Gastroesophageal sphincter (tissue), 3 donors: Measurements from ENCODE around the gene SLC35E2B.

Experiments used
- POLR2A ChIP-seq, 2 donors: fragments of 450-650 bp; IDR thresholded peaks; one replicate each; pipeline ENCODE4 v1.6.1; 2017; ENCODE audit warnings: antibody characterized with exemption in 2 of 2, mild to moderate bottlenecking in 2 of 2, moderate library complexity in 1 of 2
- TF ChIP-seq, protein P1 (sequence below), 4 experiments: fragments of 200-600 bp in 2 of 4; fragments of 450-650 bp in 2 of 4; sonication (generic) in 1 of 4; IDR thresholded peaks; one replicate each; pipeline ENCODE4 v1.5.1; 2017 to 2019; ENCODE audit warnings: antibody characterized with exemption in 4 of 4, mild to moderate bottlenecking in 2 of 4, moderate library complexity in 2 of 4

DNA sequence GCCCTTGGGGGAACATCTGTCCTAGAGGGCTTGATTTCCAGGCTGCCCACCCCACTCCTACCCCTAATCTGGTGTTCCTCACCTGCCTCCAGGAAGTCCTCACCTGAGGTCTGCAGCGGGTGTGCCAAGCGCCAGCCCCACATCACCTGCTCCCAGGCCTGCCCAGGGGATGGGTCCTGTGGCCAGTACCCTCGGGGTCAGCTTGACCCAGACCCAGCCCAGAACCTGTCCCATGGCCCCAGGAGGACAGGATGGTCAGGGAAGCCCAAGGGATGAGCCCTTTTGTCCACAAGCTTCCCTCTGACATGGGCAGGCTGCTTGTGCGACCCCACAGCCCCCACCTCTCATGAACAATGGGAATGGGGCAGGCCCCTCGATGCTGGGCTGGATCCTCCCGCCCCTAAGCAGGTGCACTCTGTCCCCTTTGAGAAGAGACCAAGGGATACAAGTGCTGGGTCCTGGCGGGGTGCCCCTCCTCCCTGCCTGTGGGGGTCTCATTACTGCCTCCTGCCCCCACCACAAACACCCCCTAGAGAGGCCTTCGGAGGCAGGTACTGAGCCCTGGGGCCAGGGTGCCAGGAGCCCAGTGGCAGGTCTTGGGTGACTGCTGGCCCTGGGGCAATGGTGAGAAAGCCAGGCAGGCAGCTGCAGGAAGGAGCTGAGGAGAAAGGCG is 74.1 kb downstream of the SLC35E2B start:
- TF ChIP-seq POLR2A (IDR thresholded peaks at IDR 0.05) = no peak
- TF ChIP-seq, protein P1, sequence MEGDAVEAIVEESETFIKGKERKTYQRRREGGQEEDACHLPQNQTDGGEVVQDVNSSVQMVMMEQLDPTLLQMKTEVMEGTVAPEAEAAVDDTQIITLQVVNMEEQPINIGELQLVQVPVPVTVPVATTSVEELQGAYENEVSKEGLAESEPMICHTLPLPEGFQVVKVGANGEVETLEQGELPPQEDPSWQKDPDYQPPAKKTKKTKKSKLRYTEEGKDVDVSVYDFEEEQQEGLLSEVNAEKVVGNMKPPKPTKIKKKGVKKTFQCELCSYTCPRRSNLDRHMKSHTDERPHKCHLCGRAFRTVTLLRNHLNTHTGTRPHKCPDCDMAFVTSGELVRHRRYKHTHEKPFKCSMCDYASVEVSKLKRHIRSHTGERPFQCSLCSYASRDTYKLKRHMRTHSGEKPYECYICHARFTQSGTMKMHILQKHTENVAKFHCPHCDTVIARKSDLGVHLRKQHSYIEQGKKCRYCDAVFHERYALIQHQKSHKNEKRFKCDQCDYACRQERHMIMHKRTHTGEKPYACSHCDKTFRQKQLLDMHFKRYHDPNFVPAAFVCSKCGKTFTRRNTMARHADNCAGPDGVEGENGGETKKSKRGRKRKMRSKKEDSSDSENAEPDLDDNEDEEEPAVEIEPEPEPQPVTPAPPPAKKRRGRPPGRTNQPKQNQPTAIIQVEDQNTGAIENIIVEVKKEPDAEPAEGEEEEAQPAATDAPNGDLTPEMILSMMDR (IDR thresholded peaks at IDR 0.05) = no peak
